NCI-H1417 treated with DMSO at 0.1 percent for 48 hours (cell line): ENCODE data around the gene MYBPC2.

Source experiments
- DNase-seq: peaks from one replicate; lab custom pipeline; 2025; lab: John Stamatoyannopoulos, UW

MYBPC2 gene

GRCh38 chr19:50481351-50482149 is 48.9 kb downstream of the MYBPC2 start:
- no peak for DNase-seq

GRCh38 chr19:50482271-50482855 is 49.7 kb downstream of the MYBPC2 start:
- DNase-seq, result no peak

- DNase-seq, result no peak
These were observed 50.2 kb downstream of the MYBPC2 start for GRCh38 chr19:50482916-50483315.

GRCh38 chr19:50485284-50485955 is 52.7 kb downstream of the MYBPC2 start:
- no peak for DNase-seq

- no peak for DNase-seq
These were observed 54.3 kb downstream of the MYBPC2 start for GRCh38 chr19:50486823-50487515.

GRCh38 chr19:50488389-50489194 is 55.9 kb downstream of the MYBPC2 start:
- no peak for DNase-seq

GRCh38 chr19:50489461-50490011 is 56.8 kb downstream of the MYBPC2 start:
- no peak for DNase-seq

- DNase-seq, result no peak
These were observed 57.7 kb downstream of the MYBPC2 start for GRCh38 chr19:50490411-50490811.

- no peak for DNase-seq
These were observed 58.3 kb downstream of the MYBPC2 start for GRCh38 chr19:50490991-50491472.

- DNase-seq, result no peak
These were observed 59.8 kb downstream of the MYBPC2 start for GRCh38 chr19:50492303-50493052.

- DNase-seq, result no peak
These were observed 60.5 kb downstream of the MYBPC2 start for GRCh38 chr19:50493171-50493570.

- DNase-seq, result no peak
These were observed 61.7 kb downstream of the MYBPC2 start for GRCh38 chr19:50494186-50495019.

GRCh38 chr19:50495020-50495531 is 62.4 kb downstream of the MYBPC2 start:
- DNase-seq, result no peak

GRCh38 chr19:50496189-50497021 is 63.7 kb downstream of the MYBPC2 start:
- no peak for DNase-seq

- DNase-seq, result no peak
These were observed 64.3 kb downstream of the MYBPC2 start for GRCh38 chr19:50497022-50497405.

- no peak for DNase-seq
These were observed 65.7 kb downstream of the MYBPC2 start for GRCh38 chr19:50498219-50499056.

- DNase-seq, result no peak
These were observed 67.5 kb downstream of the MYBPC2 start for GRCh38 chr19:50500060-50500752.
